SK-N-SH treated with all-trans-retinoic acid at 6 μM for 48 hours (cell line): ENCODE results near the gene POU6F2.

Experiments
- ARNTL ChIP-seq: fragments of 450-650 bp; formaldehyde crosslinking; IDR thresholded peaks from 2 replicates; pipeline ENCODE4 v1.5.0; 2020; ENCODE audit warnings: low read depth, mild to moderate bottlenecking, moderate library complexity, borderline replicate concordance
- ISL1 ChIP-seq: fragments of 250-450 bp; sonication (Bioruptor Pico); IDR thresholded peaks from 2 replicates; pipeline ENCODE4 v2.1.2; 2022; ENCODE audit warnings: mild to moderate bottlenecking, moderate library complexity
- SNAI2 ChIP-seq: fragments of 250-450 bp; sonication (Bioruptor Pico); IDR thresholded peaks from 2 replicates; pipeline ENCODE4 v1.5.0; 2020; ENCODE audit warnings: mild to moderate bottlenecking, moderate library complexity
- TOX ChIP-seq: fragments of 250-450 bp; sonication (Bioruptor Pico); IDR thresholded peaks from 2 replicates; pipeline ENCODE4 v1.8.0; 2021; ENCODE audit warnings: mild to moderate bottlenecking, moderate library complexity, borderline replicate concordance
- TSHZ2 ChIP-seq: fragments of 250-450 bp; sonication (Bioruptor Pico); IDR thresholded peaks from 2 replicates; pipeline ENCODE4 v1.5.0; 2020; ENCODE audit warnings: mild to moderate bottlenecking, moderate library complexity
- ZFP3 ChIP-seq: fragments of 250-450 bp; sonication (Bioruptor Pico); IDR thresholded peaks from 2 replicates; pipeline ENCODE4 v1.5.0; 2020; ENCODE audit warnings: mild to moderate bottlenecking, moderate library complexity

DNA sequence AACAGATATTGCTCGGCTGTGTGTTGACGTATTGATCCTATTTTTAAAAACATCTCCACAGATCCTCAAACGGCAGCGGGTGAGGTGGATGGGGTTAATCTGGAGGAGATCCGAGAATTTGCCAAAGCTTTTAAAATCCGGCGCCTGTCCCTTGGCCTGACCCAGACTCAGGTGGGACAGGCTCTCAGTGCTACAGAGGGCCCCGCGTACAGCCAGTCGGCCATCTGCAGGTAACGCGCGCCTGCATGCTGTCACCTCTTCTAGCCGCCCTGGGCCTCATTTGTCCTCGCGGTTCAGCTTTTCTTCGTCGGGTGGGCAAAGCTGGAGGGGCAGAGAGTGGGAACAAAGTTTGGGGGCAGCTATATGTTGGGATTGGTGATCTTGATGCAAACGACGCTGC is 482.8 kb downstream of the POU6F2 start:
- TF ChIP-seq SNAI2 (CRISPR knock-in tag) (no peak), ARNTL (CRISPR knock-in tag) (no peak), ISL1 (CRISPR knock-in tag) (no peak), TSHZ2 (no peak), TOX (CRISPR knock-in tag) (no peak), ZFP3 (CRISPR knock-in tag) (no peak)
